Heart left ventricle (tissue), 13 donors: ENCODE measurements around the gene HSPBP1.

Experiments used
- CTCF ChIP-seq, 12 donors: fragments of 200-600 bp; sonication (generic) in 4 of 12; IDR thresholded peaks; one replicate each; pipeline versions ENCODE4 v1.5.0 to v1.8.0; 2018 to 2022; ENCODE audit warnings: antibody characterized with exemption in 12 of 12, mild to moderate bottlenecking in 5 of 12
- POLR2A ChIP-seq, 2 donors: fragments of 450-650 bp; IDR thresholded peaks; one replicate each; pipeline ENCODE4 v1.6.1; 2017; ENCODE audit warnings: antibody characterized with exemption in 2 of 2, mild to moderate bottlenecking in 2 of 2, moderate library complexity in 2 of 2
- donor health status: ischemic (EF 13 %, LVEDD 7.1; RV severe dilation, severe dysfunction).
- donor health status: DM: no; HTN: yes; CAD: no.
- donor health status: DM: no; HTN: no; CAD: no.
- donor health status: ischemic (EF 25% LVEDD 6.9; RV normal size, moderate dysfunction).
- donor health status: ischemic (EF 25% LVEDD 5.7; RV mildly dilated, moderate dysfunction).
- donor health status: ischemic (EF 35%, LVEDD 5.7; RV mildly dilated, moderate dysfunction).
- donor health status: nonischemic (EF 11% LVEDD 7.7; RV severe dilation, severe dysfunction).
- donor health status: DM: yes; HTN: yes; CAD: no.
- donor health status: PGD.
- donor health status: ischemic (EF 29% LVEDD 5.4; RV normal size, mild dysfunction).
- donor health status: nonischemic (EF 23%, LVEDD 6.1; RV moderate dilation, normal function).

GRCh38 chr19:55311797-55312196 lies 31.9 kb upstream of the HSPBP1 start:
- TF ChIP-seq CTCF (IDR thresholded peaks at IDR 0.05) = no peak
- no peak for TF ChIP-seq POLR2A (IDR thresholded peaks at IDR 0.05)
